GM12801 (cell line): Measurements from ENCODE around the gene IFNA1.

Source experiments
- TF ChIP-seq, protein P1 (sequence below): IDR thresholded peaks from one replicate; pipeline ENCODE4 v1.5.1; 2011; ENCODE audit warnings: control low read depth; ENCODE audit not compliant: insufficient read length; ENCODE audit errors: extremely low read depth

Gene IFNA1

DNA sequence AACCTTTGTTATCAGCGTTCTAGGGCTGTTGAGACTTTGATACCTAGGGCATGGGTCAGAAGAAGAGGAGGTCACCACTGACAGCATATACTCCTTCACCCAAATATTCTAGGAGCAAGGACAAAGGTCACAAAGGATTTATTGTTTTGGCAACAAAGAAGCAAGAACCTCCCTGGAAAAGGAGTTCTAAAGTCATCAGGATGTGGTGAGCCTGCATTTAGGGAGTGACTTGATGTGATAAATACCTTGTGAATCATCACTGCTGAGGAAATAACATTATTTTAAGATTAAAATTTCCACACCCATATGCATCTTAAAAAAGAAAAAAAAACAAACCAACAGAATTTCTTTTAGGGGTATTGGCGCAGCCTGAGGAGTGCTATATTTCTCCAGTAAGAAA is 13.9 kb downstream of the IFNA1 start:
- TF ChIP-seq, protein P1, sequence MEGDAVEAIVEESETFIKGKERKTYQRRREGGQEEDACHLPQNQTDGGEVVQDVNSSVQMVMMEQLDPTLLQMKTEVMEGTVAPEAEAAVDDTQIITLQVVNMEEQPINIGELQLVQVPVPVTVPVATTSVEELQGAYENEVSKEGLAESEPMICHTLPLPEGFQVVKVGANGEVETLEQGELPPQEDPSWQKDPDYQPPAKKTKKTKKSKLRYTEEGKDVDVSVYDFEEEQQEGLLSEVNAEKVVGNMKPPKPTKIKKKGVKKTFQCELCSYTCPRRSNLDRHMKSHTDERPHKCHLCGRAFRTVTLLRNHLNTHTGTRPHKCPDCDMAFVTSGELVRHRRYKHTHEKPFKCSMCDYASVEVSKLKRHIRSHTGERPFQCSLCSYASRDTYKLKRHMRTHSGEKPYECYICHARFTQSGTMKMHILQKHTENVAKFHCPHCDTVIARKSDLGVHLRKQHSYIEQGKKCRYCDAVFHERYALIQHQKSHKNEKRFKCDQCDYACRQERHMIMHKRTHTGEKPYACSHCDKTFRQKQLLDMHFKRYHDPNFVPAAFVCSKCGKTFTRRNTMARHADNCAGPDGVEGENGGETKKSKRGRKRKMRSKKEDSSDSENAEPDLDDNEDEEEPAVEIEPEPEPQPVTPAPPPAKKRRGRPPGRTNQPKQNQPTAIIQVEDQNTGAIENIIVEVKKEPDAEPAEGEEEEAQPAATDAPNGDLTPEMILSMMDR, result no peak

DNA sequence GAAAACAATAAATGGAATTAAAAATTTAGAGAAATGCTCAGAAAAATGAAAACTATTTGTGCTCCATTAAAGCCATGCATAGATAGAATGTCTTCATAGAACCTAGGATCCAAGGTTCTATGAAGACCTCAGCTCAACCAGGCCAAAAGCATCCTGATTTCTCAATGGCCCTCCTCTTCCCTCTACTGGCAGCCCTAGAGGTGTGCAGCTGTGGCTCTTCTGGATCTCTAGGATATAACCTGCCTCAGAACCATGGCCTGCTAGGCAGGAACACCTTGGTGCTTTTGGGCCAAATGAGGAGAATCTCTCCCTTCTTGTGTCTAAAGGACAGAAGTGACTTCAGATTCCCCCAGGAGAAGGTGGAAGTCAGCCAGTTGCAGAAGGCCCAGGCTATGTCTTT is 15.1 kb downstream of the IFNA1 start:
- TF ChIP-seq, protein P1, result no peak

DNA sequence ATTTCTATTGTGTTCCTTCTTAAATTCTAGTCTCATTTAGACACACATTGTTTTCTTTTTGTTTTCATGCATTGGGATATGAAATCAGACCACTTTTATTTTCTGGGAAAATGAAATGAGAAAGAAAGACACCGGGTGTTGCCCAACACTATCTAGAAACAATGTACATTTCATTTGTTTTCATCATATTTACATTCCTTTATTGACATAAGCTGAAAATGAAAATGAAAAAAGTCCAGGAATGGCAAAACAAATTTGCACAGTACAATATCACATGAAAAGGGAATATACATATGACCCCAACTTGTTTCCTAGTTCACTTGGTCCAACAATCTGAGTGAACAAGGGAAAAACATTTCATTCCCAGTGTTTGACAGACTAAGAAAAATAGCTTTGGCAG is 21.1 kb downstream of the IFNA1 start:
- TF ChIP-seq, protein P1, result no peak

DNA sequence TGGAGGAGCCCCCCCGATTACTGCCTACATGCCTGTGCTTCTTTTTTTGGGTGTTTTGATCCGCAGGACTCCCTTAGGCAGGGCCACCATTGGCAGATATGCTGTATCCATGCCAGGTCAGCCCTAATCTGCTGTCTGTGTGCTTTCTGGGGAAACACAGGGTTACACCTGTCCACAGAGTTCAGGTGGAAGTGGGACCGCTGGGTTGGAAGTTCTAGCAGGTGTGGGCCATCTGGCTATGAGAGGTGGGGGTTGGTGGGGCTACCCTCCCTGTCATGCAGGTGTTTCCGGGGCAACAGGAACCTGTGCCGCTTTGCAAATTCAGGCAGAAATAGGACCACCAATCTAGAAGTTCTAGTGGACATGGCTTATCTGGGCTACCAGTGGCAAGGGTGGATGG is 24.9 kb downstream of the IFNA1 start:
- TF ChIP-seq, protein P1, result no peak

- TF ChIP-seq, protein P1, result no peak
These were observed 25.8 kb downstream of the IFNA1 start for GRCh38 chr9:21465859-21466518.

DNA sequence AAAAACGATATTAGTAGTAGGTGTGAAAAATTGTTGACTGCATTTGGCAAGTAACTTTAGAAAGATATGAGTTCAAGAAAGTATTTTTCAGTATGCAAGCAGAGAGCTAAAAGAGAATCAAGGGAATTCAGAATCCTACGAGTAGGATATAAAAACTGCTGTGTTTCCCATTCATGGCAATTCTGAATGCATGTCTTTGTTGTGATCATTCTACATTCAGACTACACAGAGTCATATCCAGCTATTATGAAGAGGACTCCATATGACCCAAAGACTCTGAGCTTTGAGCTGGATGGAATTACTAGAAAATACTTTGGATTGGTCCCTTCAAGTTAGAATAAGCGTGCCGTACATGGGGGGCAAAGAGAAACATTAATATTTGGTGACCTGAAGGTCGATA is 29.9 kb downstream of the IFNA1 start:
- TF ChIP-seq, protein P1, result no peak

GRCh38 chr9:21473236-21473635 is 33.0 kb downstream of the IFNA1 start:
- TF ChIP-seq, protein P1, result no peak

GRCh38 chr9:21477466-21477865 is 37.2 kb downstream of the IFNA1 start:
- TF ChIP-seq, protein P1, result no peak
